Stimulated activated CD8-positive, alpha-beta memory T cell treated with anti-CD3 and anti-CD28 coated beads, Interleukin-4, amount 100 ng/mL, for 1 hour (primary cell): ENCODE results near the gene TAF3.

ENCODE experiments used
- DNase-seq, 2 donors: peaks; one replicate each; pipeline ENCODE4 v3.0.0-alpha.2; 2020; ENCODE audit warnings: low read depth in 2 of 2, low spot score in 1 of 2

Gene TAF3

DNA sequence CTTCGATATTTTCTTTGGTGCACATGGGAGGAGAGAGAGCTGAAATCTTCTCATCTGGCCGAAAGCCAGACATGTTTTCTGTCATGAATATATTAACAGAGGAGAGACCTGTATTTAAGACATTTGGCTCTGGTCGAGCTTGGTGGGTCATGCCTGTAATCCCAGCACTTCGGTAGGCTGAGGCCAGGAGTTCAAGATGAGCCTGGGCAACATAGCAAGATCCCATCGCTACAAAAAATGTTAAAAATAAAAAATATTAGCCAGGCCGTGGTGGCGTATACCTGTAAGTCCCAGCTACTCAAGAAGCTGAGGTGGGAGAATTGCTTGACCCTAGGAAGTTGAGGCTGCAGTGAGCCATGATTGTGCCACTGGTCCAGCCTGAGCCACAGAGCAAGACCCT lies 214.3 kb downstream of the TAF3 start:
- no peak for DNase-seq

DNA sequence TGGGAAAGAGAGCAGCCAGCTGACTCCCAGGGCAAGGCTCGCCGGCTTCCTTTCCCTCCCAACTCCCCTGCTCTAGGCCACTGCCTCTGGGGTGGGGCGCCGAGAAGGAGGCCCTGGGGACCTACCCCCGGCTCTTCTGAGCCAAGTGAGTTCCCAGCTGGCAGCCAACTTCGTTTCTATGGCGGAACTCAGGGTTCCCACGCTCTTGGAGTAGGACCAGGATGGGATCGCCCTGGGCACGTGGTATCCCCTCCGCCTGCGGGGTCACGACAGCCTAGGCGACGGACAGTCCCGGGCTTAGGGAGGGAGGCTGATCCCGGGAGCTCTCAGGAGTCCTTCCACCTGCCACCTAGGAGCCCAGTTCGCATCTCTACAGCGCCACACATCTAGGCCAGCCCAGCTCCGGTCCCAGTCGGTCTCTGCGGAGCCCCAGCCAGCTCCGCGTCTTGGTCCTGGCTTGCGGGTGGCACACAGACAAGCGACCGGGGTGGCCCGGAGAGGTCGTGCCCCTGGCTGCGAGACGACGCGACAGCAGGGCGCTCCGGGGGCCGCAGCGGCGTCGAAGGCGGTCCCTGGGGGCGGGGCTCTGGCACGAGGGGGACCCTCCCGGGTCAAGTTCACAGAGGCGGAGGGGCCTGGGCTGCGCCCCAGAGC lies 215.6 kb downstream of the TAF3 start:
- DNase-seq = no peak

DNA sequence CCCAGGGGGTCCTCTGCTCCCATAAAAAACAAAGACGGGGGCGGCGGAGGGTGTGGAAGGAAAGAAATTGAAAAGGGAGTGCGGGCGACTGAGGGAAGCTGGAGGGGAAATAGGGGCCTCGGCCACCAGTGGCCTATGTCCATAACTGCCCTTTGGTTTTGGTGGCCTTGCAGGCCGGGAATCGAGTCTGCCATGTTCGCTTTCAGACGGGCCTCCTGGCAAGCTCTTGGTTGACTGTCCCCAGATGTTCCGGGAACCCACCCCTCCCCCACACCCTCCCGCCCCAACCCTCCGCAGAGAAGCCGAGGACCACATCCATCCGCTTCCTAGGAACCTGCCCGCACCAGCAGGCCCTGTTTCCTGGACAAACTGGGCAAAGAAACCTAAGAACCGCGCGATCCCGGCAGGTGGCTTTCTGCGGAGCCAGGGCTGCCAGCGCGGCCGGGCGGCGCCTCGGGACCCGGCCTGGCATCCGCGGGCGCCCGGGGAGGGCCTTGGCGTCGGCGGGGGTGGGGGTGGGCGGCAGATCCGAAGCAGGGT lies 216.2 kb downstream of the TAF3 start:
- no peak for DNase-seq

DNA sequence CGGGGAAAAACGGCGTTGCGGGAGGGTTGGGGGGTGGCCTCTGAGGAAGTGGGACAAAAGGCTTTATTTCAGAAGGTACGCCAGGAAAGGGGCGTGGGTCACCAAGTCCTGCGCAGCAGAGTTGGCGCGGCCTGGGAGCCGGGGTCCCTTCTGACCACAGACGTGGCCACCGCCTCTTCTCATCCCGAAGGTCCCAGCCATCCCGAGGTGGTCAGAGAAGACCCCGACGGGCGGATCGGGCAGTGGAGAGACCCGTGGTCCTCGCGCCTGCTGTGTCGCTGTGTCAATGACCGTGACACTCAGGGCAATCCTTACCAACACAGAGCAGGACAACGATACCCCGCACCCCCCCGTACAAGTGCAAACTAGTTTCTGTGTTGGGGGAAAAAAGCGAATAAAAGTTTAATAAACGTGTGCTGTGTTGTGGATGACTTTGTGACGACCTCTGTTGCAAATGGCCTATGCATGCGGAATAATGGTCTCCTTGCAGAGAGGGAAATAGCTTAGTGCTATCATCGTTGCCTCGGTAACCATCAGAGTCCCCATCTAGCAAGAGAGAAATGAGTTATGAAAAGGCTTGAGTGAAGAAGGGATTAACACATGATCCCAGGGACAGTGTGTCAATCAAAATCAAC lies 216.8 kb downstream of the TAF3 start:
- no peak for DNase-seq

DNA sequence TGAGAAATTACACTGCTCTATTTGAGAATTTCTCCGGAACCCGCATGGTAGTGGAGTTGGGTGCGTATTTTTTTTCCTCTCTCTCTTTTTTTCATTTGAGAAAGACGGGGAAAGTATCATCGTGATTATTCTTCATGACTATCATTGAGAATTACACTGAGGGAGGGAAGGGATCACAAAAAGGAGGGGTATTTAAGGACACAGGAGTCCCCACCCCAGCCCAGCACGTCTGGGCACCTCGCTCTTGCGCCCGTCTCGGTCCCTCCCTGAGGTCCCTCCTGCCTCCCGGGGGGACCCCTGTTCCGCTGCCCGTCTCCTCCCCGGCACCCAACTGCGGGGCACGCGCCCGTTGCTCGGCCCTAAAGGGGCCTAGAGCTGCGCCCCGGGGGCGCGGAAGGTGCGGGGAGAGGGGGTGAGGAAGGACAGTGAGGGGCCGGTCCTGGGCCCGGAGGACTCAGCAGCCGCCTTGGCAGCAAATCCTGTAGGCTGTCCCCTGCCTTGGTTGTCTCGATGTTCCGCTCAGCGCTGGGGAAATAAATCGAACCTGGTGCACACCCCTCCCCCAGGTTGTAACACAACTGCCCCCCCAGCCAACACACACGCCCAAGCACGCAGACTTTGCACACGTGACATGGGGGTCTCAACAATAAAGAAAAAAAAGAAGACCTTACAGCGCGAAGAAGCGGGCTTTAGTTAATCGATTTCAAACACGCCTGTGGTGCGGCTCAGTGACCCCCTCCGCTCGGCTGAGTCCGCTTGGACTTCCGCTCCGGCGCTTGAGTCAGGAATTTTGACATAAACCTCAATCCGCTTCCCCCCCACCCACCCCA lies 217.6 kb downstream of the TAF3 start:
- no peak for DNase-seq

DNA sequence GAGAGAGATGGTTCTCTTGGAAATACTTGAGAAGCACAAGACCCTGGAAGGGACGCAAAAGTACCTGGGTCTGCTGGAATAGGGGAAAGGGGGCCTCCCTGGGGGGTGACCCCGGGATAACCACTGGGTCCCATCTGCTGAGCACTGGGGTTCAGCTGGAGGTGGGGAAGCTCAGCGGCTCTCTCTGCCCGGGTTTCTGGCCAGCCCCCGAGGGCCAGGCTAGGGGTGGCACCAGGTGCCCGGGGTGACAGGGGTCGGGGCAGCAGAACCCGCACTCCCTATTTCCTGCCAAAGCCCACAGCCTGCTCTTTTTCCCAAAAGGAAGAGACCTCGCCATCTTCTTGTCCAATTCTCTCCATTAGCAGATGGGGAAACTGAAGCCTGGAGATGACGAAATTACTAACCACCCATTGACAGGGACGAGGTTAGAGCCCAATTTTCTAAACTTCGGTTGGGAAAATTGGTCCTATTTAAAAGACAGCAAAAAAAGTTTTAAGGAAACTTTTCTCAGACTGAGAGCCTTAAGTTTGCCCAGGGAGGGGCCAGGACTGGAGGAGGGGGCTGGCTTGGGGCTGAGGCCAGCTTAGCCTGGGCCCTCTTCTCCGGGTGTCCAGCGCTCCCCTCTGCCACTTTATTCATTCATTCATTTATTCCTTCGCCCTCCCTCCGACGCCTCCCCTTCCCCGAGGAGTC lies 218.3 kb downstream of the TAF3 start:
- DNase-seq = no peak

DNA sequence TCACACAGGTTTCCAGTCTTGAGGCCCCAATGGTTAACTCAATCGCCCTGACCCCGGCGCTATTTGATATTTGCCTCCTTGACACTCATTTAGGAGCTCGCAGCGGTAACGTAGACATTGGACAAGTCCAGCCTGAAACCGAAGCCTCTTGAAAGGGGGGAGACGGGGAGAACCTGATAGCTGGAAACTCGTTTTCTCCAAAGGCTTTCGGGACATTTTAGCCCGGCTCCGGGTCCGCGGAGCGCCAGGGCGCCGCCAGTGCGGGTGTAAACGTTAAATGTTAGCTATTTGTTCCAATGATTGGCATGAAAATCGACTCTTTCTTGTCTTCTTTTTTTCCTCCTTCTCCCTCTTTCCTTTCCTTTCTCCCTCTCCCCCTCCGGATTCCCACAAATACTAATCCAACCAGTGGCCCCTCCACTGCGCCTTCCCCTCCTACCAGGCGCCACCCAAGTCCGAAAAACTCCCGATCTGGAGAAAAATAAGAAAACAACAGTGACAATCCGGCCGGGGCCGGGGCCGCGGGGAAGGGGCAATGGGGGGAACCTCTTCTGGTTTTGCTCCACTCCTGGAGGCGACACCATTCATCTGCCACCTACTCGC lies 219.0 kb downstream of the TAF3 start:
- no peak for DNase-seq

DNA sequence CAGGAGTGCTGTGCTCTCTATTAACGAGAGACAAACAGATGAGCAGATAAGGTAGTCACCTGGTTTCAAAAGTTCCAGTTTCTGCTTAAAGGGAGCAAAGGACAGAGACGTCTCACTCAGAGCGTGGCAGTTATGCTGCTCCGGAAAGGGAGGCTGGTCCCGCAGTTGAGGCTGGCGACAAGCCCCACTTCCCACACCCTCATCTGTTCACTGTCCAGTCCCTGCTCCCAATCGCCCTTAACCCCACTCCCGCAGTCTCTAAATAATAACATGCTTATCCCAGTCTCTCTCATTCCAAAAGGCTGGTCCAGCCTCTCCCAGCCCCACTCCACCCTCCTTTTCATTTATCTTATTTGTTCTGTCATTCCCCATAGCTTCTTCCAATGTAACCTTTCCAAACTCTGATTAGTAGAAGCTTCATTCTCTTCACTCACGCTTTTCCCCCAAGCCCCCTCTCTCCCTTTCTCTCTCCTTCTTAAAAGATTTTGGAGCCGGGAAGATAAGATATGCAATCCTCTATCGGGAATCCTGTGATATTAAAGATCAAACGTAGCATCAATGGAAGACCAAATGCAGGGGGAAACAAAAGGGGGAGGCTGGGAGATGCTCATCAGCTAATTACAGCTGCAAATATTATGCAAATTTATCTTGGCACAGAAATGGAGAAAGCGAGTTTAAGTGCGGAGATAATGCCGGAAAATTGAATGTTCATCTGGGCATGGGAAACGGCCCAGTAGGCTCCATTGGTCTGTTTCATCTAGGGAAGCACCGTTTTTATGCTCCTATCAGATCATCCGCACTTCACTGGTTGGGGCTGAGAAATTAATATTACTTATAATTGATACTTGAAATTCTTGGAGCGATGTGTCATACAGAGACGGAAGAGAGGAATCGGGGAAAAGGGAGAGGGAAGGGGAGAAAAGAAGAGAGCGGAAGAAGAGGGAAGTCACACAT lies 219.9 kb downstream of the TAF3 start:
- DNase-seq = no peak

DNA sequence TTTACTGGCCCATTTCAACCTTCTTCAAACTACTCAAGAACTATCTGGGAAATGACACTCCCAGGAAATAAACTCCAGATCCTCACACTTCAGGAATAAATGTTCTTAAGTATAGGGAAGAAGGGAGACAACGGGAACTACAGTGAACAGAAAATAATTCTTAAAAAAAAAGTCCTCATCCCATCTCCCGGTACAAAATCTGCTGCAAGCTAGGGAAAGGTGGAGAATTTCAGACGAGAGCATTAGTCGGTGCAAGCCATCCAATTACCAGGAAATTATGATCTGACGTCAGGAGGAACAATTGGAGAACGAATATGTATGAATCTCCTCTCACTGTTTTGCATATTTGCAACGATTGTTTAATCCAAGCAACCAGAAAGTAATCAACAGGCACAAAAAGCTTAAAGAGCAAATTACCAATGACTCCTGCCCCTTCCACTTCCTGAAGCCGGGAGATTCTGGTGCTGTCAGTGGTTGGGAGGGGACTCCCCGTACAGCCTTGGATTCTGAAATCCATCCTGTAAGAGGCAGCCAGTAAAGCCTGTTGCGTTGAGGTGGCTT lies 221.1 kb downstream of the TAF3 start:
- DNase-seq = no peak

DNA sequence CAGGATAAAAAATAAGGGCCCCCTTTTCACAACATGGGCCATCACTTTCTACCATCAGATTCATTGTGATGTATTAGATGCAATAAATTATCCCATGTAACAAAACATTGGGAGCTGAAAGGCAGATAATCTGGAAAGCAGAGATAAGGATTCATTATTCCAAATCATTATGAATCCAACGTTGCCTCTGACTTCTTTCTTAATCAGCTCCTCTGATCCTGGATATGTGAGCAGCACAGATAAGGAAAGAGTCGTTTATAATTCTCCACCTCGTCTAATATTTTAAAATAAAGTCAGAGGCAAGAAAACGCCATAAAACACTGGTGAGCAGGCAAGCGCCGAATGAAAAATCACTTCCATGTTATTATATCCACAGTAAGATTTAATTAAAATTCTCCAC lies 222.3 kb downstream of the TAF3 start:
- no peak for DNase-seq

DNA sequence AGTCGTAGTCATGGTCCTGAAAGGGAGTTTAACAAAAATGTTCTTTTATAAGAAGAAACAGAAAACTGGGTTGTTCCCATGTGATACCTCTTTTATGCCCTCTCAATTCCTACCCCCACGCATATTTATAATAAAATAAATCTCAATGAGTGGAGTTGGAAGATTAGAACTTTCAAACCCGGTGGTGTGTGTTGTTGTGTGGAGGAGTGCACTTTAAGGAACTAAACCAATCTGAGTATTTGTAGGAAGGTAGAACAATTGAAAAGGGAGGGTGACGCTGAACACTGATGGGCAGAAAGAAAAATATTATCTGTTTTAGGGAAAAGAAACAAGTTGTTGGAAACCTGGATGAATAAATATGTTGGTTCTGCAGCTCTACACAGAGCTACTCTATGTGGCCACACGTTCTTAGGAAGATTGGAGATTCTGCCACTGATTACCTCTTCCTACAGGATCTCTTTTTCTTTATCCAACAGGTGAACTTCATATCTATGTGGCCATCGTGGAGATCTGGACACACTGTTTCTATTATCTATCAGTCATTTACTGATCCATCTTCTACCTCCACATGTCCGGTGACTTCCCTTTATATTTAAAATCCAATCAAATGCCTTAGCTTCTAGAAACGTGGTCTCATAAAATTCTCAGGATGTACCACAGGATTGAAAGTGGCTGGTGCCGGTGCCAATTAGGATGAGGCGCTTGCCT lies 223.1 kb downstream of the TAF3 start:
- no peak for DNase-seq

DNA sequence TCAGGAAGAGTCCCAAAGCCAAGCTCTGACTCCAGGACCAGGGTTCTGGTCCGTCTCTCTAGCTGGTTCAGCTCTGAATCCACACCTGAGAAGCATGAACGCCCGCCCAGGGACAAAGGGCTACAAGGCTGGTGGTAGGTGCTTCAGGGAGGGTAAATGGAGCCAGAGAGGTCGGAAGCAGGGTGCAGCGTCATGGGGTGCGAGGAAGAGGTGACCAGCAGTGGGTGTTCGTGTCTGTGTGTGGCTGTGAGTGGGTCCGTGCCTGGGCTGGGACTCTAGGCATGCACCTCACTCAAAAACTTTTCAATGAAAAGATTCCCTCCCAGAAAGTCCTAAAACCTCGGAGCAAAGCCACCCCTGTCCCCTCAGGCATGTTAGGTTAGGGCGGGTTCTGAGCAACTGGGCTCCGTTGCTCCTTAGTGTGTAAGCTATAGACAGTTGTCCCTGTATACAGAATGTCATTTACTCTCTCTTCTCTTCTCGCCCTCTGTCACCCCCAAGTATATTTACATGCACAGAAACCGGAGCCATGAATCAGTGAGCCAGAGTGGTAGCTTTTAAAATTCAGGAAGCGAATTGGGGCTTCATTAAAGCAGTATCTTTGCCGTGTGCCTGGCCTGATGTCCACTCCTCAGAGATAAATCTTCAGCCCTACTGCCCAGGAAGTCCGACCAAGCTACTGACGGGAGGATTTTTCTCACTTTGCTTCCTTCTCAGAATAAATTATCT lies 223.9 kb downstream of the TAF3 start:
- no peak for DNase-seq

DNA sequence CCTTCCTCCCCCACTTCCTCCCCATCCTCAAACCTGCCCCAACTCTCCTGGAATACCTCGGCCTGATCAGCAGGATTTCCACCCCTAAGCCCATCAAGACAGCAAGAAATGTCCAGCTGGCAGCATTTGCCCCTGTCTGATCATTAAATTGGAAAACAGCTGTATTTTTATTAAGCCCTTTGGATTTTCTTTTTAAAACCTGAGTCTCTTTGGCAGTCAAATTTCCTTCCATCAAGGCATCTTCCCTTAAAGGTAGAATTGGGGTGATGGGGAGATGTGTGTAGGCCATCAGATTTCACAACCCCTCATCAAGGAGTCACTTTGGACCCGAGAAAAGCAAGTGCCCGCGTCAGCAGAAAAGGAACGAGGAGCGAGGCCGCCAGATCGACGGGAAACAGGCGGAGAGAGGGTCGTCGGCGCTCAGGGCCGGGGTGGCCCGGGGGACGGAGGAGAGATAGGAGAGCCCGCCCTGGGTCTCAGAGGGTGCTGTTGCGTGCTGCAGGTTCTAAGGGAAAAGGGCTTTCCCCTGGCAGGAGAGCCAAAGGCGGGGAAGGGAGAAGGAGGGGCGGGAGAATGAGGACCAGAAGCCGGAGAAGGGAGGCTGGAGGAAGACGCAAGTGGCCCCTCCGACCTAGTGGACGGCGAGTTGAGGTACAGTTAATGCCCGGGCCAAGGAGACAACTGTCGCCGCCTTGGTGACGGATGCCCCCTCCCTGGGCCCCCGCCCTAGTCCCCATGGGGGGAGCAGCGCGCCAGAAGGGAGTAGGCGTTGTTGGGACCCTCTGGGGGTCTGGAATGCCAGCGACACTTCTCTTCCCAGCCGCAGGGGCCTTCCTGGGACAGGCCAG lies 224.6 kb downstream of the TAF3 start:
- no peak for DNase-seq

DNA sequence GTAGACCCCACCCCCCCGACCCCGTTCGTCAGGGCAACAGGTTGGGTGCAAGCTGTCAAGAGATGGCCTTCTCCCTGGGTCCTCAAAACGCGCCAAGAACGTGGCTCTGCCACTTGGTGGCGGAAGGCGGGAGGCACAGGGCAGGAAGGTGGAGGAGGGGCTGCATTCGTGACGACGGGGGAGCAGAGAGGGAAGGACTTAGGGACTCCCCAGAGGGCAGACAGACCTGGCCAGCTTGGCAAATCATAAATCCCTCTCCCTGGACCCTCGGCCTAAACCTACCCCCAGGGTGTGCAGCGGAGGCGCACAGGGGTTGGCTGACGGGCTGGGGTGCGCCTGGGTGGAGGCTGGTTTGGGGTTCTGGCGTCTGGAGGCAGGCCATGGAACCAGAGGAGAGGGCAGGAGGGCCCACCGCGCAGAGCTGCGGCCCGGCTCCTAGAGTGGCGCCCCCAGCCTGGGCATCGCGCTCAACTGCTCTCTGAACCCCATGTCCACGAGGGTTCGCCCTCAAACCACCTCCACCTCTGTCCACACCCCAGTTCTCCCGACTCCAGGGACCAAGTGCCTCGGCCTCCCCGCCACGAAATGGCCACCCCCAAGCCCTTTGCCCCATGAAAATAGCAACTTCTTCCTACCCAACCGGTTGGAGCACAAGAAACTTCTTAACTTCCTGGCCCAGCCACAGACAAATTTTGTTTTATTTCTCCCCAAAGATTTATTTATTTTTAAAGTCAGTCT lies 225.4 kb downstream of the TAF3 start:
- DNase-seq = no peak

DNA sequence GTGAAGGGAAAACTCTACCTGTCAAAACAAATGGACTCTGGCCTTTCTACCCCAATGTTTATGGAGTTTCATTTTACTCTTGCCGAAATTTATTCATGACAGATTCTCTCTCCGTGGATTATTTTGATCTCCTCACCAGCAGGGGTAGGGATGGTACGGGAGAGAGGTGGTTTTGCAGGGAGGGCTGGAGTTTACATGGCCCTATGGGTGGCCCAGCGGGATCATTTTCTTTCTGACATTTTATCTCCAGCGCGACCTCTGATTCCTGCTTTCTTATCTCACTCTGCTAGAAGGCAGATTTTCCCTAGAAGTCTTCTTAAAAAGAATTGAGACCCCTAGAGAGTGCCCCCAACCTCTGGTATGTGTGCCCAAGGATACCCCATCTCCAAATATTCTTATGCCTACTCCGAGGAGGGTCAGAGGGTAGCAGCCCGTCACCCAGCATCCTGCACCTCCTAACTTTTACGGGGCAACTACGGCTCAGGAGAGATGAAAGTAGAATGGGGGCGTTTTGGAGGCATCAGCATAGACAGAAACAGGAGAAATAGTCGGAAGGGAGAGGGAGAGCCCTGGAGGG lies 226.1 kb downstream of the TAF3 start:
- no peak for DNase-seq
